ENCODE measurements around the gene KIAA0586. TPM values are rescaled to one million over a fixed set of nuclear protein-coding genes. Genes with fewer than 3 reads are reported as not detected.
A peak's percentile ranks its signal among the peaks of the same experiment; 100 is the strongest.
"Not testable (repeated sequence)": the region's sequence is repeated elsewhere in the genome, so short reads cannot be mapped to it uniquely, and the experiment has no call there.

Gene KIAA0586
- total and polyA plus RNA-seq, 7 experiments from 2014 or later: 26.4 to 52.5 (median 33.1) TPM

DNA sequence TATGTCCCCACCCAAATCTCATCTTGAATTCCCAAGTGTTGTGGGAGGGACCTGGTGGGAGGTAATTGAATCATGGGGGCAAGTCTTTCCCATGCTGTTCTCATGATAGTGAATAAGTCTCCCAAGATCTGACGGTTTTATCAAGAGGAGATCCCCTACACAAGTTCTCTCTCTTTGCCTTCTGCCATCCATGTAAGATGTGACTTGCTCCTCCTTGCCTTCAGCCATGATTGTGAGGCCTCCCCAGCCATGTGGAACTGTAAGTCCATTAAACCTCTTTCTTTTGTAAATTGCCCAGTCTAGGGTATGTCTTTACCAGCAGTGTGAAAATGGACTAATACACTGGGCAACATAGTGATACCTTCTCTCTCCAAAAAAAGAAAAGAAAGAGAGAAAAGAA lies 10.6 kb upstream of the KIAA0586 start:
- H3K27me3 ChIP-seq (ENCODE audit: control insufficient read depth in 2 of 2, insufficient read depth in 2 of 2, low read length in 2 of 2); DNase-seq; CTCF ChIA-PET; intact Hi-C loops (cut with micrococcal nuclease); H3K4me3 Mint-ChIP-seq; H3K27me3 Mint-ChIP-seq; H3K9me3 ChIP-seq (ENCODE audit: control insufficient read depth in 2 of 3, low read length in 3 of 3); H3K9me3 Mint-ChIP-seq; POLR2A ChIA-PET; H3K27ac ChIP-seq (ENCODE audit: low read depth, low read length); ATAC-seq; H3K4me1 ChIP-seq (ENCODE audit: control insufficient read depth in 2 of 2, insufficient read depth in 2 of 2, low read length in 2 of 2); H3K4me3 ChIP-seq (ENCODE audit: low read length): not testable (repeated sequence)
- H3K36me3 ChIP-seq (ENCODE audit: control insufficient read depth in 2 of 3, insufficient read depth in 3 of 3, low read length in 3 of 3): peaks cover 0 to 29% (median 0%) of the 10 kb centered on the region in 3 experiments
- Mint-ChIP-seq H3K36me3 (peaks cover 9 to 43% (median 31%) of the 10 kb centered on the region in 5 donors), H3K4me1 (peaks cover 10 to 39% (median 31%) of the 10 kb centered on the region in 7 donors), H3K27ac (peak overlapping the region in 4 of 9 donors; percentile 6 to 83 (median 16))

DNA sequence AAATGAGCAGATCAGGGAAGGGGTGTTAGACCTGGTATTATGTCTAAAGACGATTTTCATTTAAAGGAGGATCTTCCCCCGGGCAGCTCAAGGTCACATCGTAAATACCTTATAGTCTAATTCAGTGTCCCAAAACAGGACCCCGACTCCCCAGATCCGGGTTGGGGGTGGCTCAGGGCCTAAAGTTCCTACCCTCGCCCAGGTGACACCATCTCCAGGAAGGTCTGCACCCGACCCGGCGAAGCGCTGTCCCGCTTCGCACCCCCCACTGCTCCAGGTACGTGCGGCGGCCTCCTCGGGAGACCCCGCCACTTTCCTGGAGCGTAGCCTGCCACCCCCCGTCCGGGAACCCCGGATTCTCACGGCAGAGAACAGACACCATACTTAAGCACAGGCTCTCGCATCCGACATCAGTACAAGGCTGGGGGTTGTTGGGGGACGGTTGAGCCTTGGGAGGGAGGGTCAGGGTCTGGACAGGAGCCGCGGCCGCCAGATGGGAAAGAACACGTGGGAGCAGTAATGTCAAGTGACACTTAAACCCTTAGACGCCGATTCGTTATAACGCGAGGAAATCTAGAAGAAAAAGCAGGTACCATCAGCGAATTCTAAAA lies 744 bp upstream of the KIAA0586 start:
- ChIA-PET CTCF (interaction anchor here (1.7 to 1.9 kb wide), 2 partner anchors 30 to 32 kb away, joined by 4 to 5 read pairs; partner anchors contain the start of gene TOMM20L), POLR2A (interaction anchor here (0.6 to 3.1 kb wide), 20 partner anchors 11 to 1822 kb away, joined by 3 to 49 read pairs (median 4); partner anchors contain the start of genes ACTR10, AP5M1, ARID4A and EXOC5)
- H3K9me3 Mint-ChIP-seq: peaks cover 0 to 7% (median 0%) of the 10 kb centered on the region in 11 donors
- Histone ChIP-seq H3K4me1 (ENCODE audit: control insufficient read depth in 2 of 2, insufficient read depth in 2 of 2, low read length in 2 of 2) (peaks cover 13 to 17% of the 10 kb centered on the region in 2 donors), H3K4me3 (ENCODE audit: low read length) (peak overlapping the region; percentile 88), H3K27ac (ENCODE audit: low read depth, low read length) (peak overlapping the region; percentile 93), H3K27me3 (ENCODE audit: control insufficient read depth in 2 of 2, insufficient read depth in 2 of 2, low read length in 2 of 2) (no peaks in the 10 kb centered on the region), H3K36me3 (ENCODE audit: control insufficient read depth in 2 of 3, insufficient read depth in 3 of 3, low read length in 3 of 3) (peaks cover 0 to 18% (median 0%) of the 10 kb centered on the region in 3 experiments), H3K9me3 (ENCODE audit: control insufficient read depth in 2 of 3, low read length in 3 of 3) (no peaks in the 10 kb centered on the region)
- peak; percentile 26 for ATAC-seq
- peaks cover 18 to 62% (median 49%) of the 10 kb centered on the region in 7 donors for H3K4me1 Mint-ChIP-seq
- H3K27me3 Mint-ChIP-seq: peaks cover 0 to 3% (median 0%) of the 10 kb centered on the region in 5 donors
- peaks cover 0 to 11% (median 9%) of the 10 kb centered on the region in 5 donors for H3K36me3 Mint-ChIP-seq
- peak overlapping the region; percentile 95 to 99 (median 98) for H3K27ac Mint-ChIP-seq
- peak in 3 of 9 donors; percentile 38 to 56 (median 45) for DNase-seq
- intact Hi-C loops (cut with micrococcal nuclease): loop anchor here (1.0 to 10.0 kb wide), 18 partner anchors 30 to 1844 kb away; partner anchors contain the start of genes AP5M1 (in 2 of the 2), ARID4A (in 2 of the 2), DAAM1 (in 2 of the 2) and DACT1 (in 2 of the 2)
- H3K4me3 Mint-ChIP-seq: peak overlapping the region; percentile 82 to 100 (median 94)

DNA sequence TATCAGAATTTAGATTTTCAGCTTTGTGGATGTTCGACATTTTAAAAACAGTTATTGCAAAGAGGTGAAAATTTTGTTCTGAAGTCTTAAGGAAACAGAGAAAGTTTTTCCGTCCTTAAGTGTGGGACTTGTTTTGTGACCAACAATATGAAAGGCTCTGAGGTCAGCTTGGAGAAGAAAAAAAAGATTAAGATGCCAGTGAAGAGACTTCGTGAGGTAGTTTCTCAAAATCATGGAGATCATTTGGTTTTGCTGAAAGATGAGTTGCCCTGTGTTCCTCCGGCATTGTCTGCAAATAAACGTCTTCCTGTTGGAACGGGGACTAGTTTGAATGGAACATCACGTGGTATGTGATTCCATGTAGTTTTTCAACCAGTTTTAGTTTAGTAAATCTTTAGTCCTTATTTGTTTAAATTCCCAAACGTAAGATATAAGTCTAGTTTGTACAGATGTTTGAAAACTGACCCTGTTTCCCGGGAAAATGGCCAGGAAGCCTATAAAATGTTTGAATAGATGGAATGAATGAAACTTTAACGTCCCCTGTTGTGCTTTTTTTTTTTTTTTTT lies 682 bp downstream of the KIAA0586 start:
- peaks cover 13 to 17% of the 10 kb centered on the region in 2 donors for H3K4me1 ChIP-seq (ENCODE audit: control insufficient read depth in 2 of 2, insufficient read depth in 2 of 2, low read length in 2 of 2)
- peak overlapping the region; percentile 93 for H3K27ac ChIP-seq (ENCODE audit: low read depth, low read length)
- Mint-ChIP-seq H3K36me3 (peaks cover 0 to 14% (median 13%) of the 10 kb centered on the region in 5 donors), H3K9me3 (peaks cover 0 to 7% (median 0%) of the 10 kb centered on the region in 11 donors), H3K27ac (peak overlapping the region; percentile 95 to 99 (median 98)), H3K27me3 (peaks cover 0 to 3% (median 0%) of the 10 kb centered on the region in 5 donors), H3K4me3 (peak overlapping the region; percentile 82 to 100 (median 94)), H3K4me1 (peaks cover 18 to 65% (median 53%) of the 10 kb centered on the region in 7 donors)
- peak overlapping the region; percentile 88 for H3K4me3 ChIP-seq (ENCODE audit: low read length)
- ChIA-PET CTCF (interaction anchor here (0.9 to 1.9 kb wide), 3 partner anchors 32 to 130 kb away, joined by 3 to 4 read pairs (median 4); partner anchors contain the start of gene ARID4A), POLR2A (interaction anchor here (0.5 to 3.1 kb wide), 12 partner anchors 18 to 1821 kb away, joined by 3 to 49 read pairs (median 4); partner anchors contain the start of genes ARID4A, DHRS7, JKAMP and L3HYPDH)
- no peaks in the 10 kb centered on the region for H3K9me3 ChIP-seq (ENCODE audit: control insufficient read depth in 2 of 3, low read length in 3 of 3)
- peaks cover 0 to 17% (median 3%) of the 10 kb centered on the region in 3 experiments for H3K36me3 ChIP-seq (ENCODE audit: control insufficient read depth in 2 of 3, insufficient read depth in 3 of 3, low read length in 3 of 3)
- ATAC-seq (no peak), DNase-seq (peak in 2 of 9 donors; percentile 10 to 12)
- no peaks in the 10 kb centered on the region for H3K27me3 ChIP-seq (ENCODE audit: control insufficient read depth in 2 of 2, insufficient read depth in 2 of 2, low read length in 2 of 2)
- intact Hi-C loops (cut with micrococcal nuclease): loop anchor here (5.0 to 10.0 kb wide), 6 partner anchors 209 to 1846 kb away; partner anchors contain the start of genes PCNX4 (in 2 of the 2), AP5M1 (in 1 of the 2), DACT1 (in 1 of the 2) and DHRS7 (in 1 of the 2)

DNA sequence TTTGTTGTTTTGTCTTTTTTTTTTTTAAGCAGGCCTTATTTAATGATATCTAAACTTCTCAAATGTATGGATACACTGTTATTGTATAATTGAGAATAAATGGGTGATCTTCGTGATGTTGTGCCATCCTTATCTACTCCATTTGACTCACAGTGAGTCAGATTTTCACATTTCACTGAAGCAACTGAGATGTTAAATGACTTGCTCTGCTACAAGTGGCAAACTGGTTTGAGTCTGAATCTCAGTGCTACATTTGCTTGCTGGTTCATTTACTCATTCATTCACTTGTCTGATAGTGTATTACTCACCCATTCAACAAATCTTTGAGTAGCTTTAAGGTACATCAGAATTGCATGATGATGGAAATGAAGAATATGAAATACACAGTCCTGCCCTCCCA lies 2.6 kb downstream of the KIAA0586 start:
- peak overlapping the region in 7 of 10 donors; percentile 2 to 96 (median 59) for H3K4me3 Mint-ChIP-seq
- H3K9me3 Mint-ChIP-seq: peaks cover 0 to 7% (median 0%) of the 10 kb centered on the region in 11 donors
- peaks cover 12 to 62% (median 44%) of the 10 kb centered on the region in 7 donors for H3K4me1 Mint-ChIP-seq
- peaks cover 0 to 30% (median 4%) of the 10 kb centered on the region in 3 experiments for H3K36me3 ChIP-seq (ENCODE audit: control insufficient read depth in 2 of 3, insufficient read depth in 3 of 3, low read length in 3 of 3)
- ChIA-PET POLR2A (interaction anchor here (0.8 to 1.6 kb wide), 2 partner anchors 24 to 34 kb away, joined by 3 to 4 read pairs; no protein-coding TSS in a partner anchor), CTCF (no interaction called here)
- ATAC-seq (no peak), DNase-seq (no peak)
- peaks cover 0 to 3% (median 0%) of the 10 kb centered on the region in 5 donors for H3K27me3 Mint-ChIP-seq
- H3K27me3 ChIP-seq (ENCODE audit: control insufficient read depth in 2 of 2, insufficient read depth in 2 of 2, low read length in 2 of 2): no peaks in the 10 kb centered on the region
- H3K4me1 ChIP-seq (ENCODE audit: control insufficient read depth in 2 of 2, insufficient read depth in 2 of 2, low read length in 2 of 2): peaks cover 13 to 17% of the 10 kb centered on the region in 2 donors
- peaks cover 3 to 27% (median 18%) of the 10 kb centered on the region in 5 donors for H3K36me3 Mint-ChIP-seq
- H3K27ac ChIP-seq (ENCODE audit: low read depth, low read length): no peak overlapping the region
- H3K27ac Mint-ChIP-seq: peak overlapping the region in 3 of 9 donors; percentile 33 to 37 (median 36)
- intact Hi-C loops (cut with micrococcal nuclease): no loop called here
- H3K4me3 ChIP-seq (ENCODE audit: low read length): no peak overlapping the region
- no peaks in the 10 kb centered on the region for H3K9me3 ChIP-seq (ENCODE audit: control insufficient read depth in 2 of 3, low read length in 3 of 3)

DNA sequence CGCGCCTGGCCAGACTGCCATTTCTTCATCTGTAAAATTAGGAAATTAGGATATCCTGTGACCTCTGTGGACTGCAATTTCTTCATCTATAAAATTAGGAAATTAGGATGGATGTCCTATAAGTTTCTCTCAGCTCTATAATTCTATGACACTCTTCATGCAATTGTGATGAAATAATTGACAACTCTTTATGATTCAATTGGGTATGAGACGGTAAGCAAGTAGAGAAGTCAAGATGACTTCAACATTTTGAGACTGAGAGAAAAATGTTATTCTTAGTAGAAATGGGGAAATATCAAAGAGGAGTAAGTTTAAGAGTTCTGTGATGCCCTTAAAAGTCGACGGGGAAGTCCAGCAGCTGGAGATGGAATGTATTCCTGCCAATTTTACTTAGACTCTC lies 12.0 kb downstream of the KIAA0586 start:
- Mint-ChIP-seq H3K27me3 (no peaks in the 10 kb centered on the region), H3K36me3 (peaks cover 13 to 68% (median 44%) of the 10 kb centered on the region in 5 donors)
- CTCF ChIA-PET: no interaction called here

DNA sequence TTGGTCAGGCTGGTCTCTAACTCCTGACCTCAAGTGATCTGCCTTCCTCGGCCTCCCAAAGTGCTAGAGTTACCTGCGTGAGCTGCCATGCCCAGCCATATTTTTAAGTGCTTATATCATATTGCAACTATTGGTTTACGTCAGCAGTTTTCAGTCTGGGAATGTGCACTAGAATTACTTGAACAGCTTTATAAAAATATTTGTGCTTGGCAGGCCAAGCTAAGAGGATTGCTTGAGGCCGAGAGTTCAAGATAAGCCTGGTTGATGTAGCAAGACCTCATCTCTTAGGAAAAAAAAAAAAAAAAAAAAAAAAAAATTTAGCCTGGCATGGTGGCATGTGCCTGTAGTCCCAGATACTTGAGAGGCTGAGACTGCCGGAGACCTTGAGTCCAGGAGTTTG lies 17.1 kb downstream of the KIAA0586 start:
- intact Hi-C loops (cut with micrococcal nuclease): no loop called here

More for the DNA sequence above, 12.0 kb downstream of the KIAA0586 start:
- ATAC-seq: peak; percentile 18
- no peaks in the 10 kb centered on the region for H3K9me3 Mint-ChIP-seq
- POLR2A ChIA-PET: no interaction called here
- no peak for DNase-seq
- H3K27ac ChIP-seq (ENCODE audit: low read depth, low read length): no peak overlapping the region
- no peak overlapping the region for H3K27ac Mint-ChIP-seq
- no peak overlapping the region for H3K4me3 ChIP-seq (ENCODE audit: low read length)
- H3K9me3 ChIP-seq (ENCODE audit: control insufficient read depth in 2 of 3, low read length in 3 of 3): no peaks in the 10 kb centered on the region
- peaks cover 8 to 55% (median 10%) of the 10 kb centered on the region in 3 experiments for H3K36me3 ChIP-seq (ENCODE audit: control insufficient read depth in 2 of 3, insufficient read depth in 3 of 3, low read length in 3 of 3)
- peaks cover 0 to 15% (median 4%) of the 10 kb centered on the region in 7 donors for H3K4me1 Mint-ChIP-seq
- no peaks in the 10 kb centered on the region for H3K27me3 ChIP-seq (ENCODE audit: control insufficient read depth in 2 of 2, insufficient read depth in 2 of 2, low read length in 2 of 2)
- no peaks in the 10 kb centered on the region for H3K4me1 ChIP-seq (ENCODE audit: control insufficient read depth in 2 of 2, insufficient read depth in 2 of 2, low read length in 2 of 2)
- no peak overlapping the region for H3K4me3 Mint-ChIP-seq
- intact Hi-C loops (cut with micrococcal nuclease): no loop called here

More for the DNA sequence above, 17.1 kb downstream of the KIAA0586 start:
- no peaks in the 10 kb centered on the region for H3K27me3 Mint-ChIP-seq
- H3K9me3 Mint-ChIP-seq: no peaks in the 10 kb centered on the region
- CTCF ChIA-PET: no interaction called here
- POLR2A ChIA-PET: no interaction called here
- H3K4me3 Mint-ChIP-seq: no peak overlapping the region
- Histone ChIP-seq H3K36me3 (ENCODE audit: control insufficient read depth in 2 of 3, insufficient read depth in 3 of 3, low read length in 3 of 3) (peaks cover 0 to 53% (median 15%) of the 10 kb centered on the region in 3 experiments), H3K4me1 (ENCODE audit: control insufficient read depth in 2 of 2, insufficient read depth in 2 of 2, low read length in 2 of 2) (no peaks in the 10 kb centered on the region), H3K27me3 (ENCODE audit: control insufficient read depth in 2 of 2, insufficient read depth in 2 of 2, low read length in 2 of 2) (no peaks in the 10 kb centered on the region), H3K9me3 (ENCODE audit: control insufficient read depth in 2 of 3, low read length in 3 of 3) (no peaks in the 10 kb centered on the region), H3K27ac (ENCODE audit: low read depth, low read length) (no peak overlapping the region), H3K4me3 (ENCODE audit: low read length) (no peak overlapping the region)
- DNase-seq (no peak), ATAC-seq (no peak)
- peaks cover 0 to 2% (median 0%) of the 10 kb centered on the region in 7 donors for H3K4me1 Mint-ChIP-seq
- peaks cover 4 to 30% (median 13%) of the 10 kb centered on the region in 5 donors for H3K36me3 Mint-ChIP-seq
- no peak overlapping the region for H3K27ac Mint-ChIP-seq
